ENCODE results near the gene ZNF549.
"Not testable (repeated sequence)": the region's sequence is repeated elsewhere in the genome, so short reads cannot be mapped to it uniquely, and the experiment has no call there.

- not testable (repeated sequence) for TF ChIP-seq CTCF, POLR2A (IDR thresholded peaks at IDR 0.05)
These were observed 26.8 kb upstream of the ZNF549 start for GRCh38 chr19:57500400-57500799.

Data from thyroid gland (tissue), 4 donors.